Heart left ventricle (tissue), 13 donors: ENCODE measurements around the gene LMX1A.

Experiments
- CTCF ChIP-seq, 12 donors: fragments of 200-600 bp; sonication (generic) in 4 of 12; IDR thresholded peaks; one replicate each; pipeline versions ENCODE4 v1.5.0 to v1.8.0; 2018 to 2022; ENCODE audit warnings: antibody characterized with exemption in 12 of 12, mild to moderate bottlenecking in 5 of 12
- POLR2A ChIP-seq, 2 donors: fragments of 450-650 bp; IDR thresholded peaks; one replicate each; pipeline ENCODE4 v1.6.1; 2017; ENCODE audit warnings: antibody characterized with exemption in 2 of 2, mild to moderate bottlenecking in 2 of 2, moderate library complexity in 2 of 2
- donor health status: ischemic (EF 13 %, LVEDD 7.1; RV severe dilation, severe dysfunction).
- donor health status: DM: no; HTN: yes; CAD: no.
- donor health status: DM: no; HTN: no; CAD: no.
- donor health status: ischemic (EF 25% LVEDD 6.9; RV normal size, moderate dysfunction).
- donor health status: ischemic (EF 25% LVEDD 5.7; RV mildly dilated, moderate dysfunction).
- donor health status: ischemic (EF 35%, LVEDD 5.7; RV mildly dilated, moderate dysfunction).
- donor health status: nonischemic (EF 11% LVEDD 7.7; RV severe dilation, severe dysfunction).
- donor health status: DM: yes; HTN: yes; CAD: no.
- donor health status: PGD.
- donor health status: ischemic (EF 29% LVEDD 5.4; RV normal size, mild dysfunction).
- donor health status: nonischemic (EF 23%, LVEDD 6.1; RV moderate dilation, normal function).

DNA sequence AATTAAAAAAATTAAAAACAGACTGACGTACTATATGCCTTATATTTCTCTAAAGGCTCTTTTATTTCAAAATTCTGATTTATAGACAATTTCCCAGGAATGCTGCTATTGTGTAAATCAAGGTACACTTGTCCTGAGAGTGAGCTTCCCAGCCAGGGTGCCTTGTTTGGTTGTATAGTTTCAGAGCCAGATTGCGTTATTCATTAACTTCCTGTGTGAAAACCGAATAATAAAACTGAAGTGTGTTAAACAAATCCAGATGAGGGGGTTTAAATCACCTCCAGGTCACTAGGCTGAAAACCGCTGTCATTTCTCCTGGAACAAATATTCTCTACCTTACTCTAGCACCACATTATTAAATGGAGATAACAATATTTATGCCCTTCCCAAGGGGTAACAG lies 68.7 kb downstream of the LMX1A start:
- no peak for TF ChIP-seq CTCF (IDR thresholded peaks at IDR 0.05)
- TF ChIP-seq POLR2A (IDR thresholded peaks at IDR 0.05) = no peak
